Thyroid gland (tissue), 4 donors: Measurements from ENCODE around the gene REXO4.

Source experiments
- POLR2A ChIP-seq, 2 donors: fragments of 450-650 bp; IDR thresholded peaks; one replicate each; pipeline ENCODE4 v1.6.1; 2017; ENCODE audit warnings: antibody characterized with exemption in 2 of 2, mild to moderate bottlenecking in 2 of 2, moderate library complexity in 1 of 2
- TF ChIP-seq, protein P1 (sequence below), 6 experiments: fragments of 200-600 bp in 3 of 6; fragments of 450-650 bp in 3 of 6; sonication (generic) in 3 of 6; IDR thresholded peaks; one replicate each; pipeline ENCODE4 v1.5.1; 2016 to 2019; ENCODE audit warnings: antibody characterized with exemption in 6 of 6, mild to moderate bottlenecking in 2 of 6, inconsistent platforms in 1 of 6, moderate library complexity in 1 of 6

DNA sequence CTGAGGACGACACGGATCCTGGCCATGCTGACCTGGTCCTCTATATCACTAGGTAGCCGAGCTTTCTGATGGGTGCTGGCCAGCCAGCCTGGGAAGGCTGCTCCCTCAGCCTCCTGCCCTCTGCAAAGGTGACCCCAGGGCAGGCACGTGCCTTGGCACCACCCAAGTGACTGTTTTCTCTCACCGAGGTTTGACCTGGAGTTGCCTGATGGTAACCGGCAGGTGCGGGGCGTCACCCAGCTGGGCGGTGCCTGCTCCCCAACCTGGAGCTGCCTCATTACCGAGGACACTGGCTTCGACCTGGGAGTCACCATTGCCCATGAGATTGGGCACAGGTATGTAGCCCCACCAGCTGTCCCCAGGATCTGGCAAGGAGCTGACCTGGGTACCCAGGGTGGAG is 8.2 kb upstream of the REXO4 start:
- TF ChIP-seq, protein P1, sequence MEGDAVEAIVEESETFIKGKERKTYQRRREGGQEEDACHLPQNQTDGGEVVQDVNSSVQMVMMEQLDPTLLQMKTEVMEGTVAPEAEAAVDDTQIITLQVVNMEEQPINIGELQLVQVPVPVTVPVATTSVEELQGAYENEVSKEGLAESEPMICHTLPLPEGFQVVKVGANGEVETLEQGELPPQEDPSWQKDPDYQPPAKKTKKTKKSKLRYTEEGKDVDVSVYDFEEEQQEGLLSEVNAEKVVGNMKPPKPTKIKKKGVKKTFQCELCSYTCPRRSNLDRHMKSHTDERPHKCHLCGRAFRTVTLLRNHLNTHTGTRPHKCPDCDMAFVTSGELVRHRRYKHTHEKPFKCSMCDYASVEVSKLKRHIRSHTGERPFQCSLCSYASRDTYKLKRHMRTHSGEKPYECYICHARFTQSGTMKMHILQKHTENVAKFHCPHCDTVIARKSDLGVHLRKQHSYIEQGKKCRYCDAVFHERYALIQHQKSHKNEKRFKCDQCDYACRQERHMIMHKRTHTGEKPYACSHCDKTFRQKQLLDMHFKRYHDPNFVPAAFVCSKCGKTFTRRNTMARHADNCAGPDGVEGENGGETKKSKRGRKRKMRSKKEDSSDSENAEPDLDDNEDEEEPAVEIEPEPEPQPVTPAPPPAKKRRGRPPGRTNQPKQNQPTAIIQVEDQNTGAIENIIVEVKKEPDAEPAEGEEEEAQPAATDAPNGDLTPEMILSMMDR (IDR thresholded peaks at IDR 0.05), result no peak
- no peak for TF ChIP-seq POLR2A (IDR thresholded peaks at IDR 0.05)
